Measurements from ENCODE around the gene OLFM3.

Gene OLFM3

GRCh38 chr1:101873672-101874071 is 123.1 kb downstream of the OLFM3 start:
- Histone ChIP-seq H3K4me2 (ENCODE audit: low read depth, low read length, poor library complexity, severe bottlenecking) (no peak overlapping the region), H3K27ac (ENCODE audit: low read depth, low read length) (no peak overlapping the region), H3K9me2 (replicated peaks; ENCODE audit: insufficient read depth, low read length) (no peaks in the 10 kb centered on the region), H4K20me1 (ENCODE audit: low read depth, low read length) (no peaks in the 10 kb centered on the region), H2AFZ (ENCODE audit: low read depth, low read length, severe bottlenecking) (no peak overlapping the region), H3K9ac (ENCODE audit: low read length) (no peak overlapping the region), H3K36me3 (ENCODE audit: low read length) (no peaks in the 10 kb centered on the region), H3K4me3 (ENCODE audit: insufficient read depth, low read length, poor library complexity, severe bottlenecking) (no peak overlapping the region), H3K9me3 (ENCODE audit: insufficient read depth, low read length) (no peaks in the 10 kb centered on the region), H3F3A (ENCODE audit: insufficient read depth) (no peaks in the 10 kb centered on the region), H3K79me2 (ENCODE audit: insufficient read depth, low read length) (no peaks in the 10 kb centered on the region), H3K27me3 (ENCODE audit: low read length) (no peaks in the 10 kb centered on the region)
- no peak for TF ChIP-seq EZH2phosphoT487 (conservative IDR thresholded peaks at IDR 0.05; ENCODE audit: low read length)

- no peaks in the 10 kb centered on the region for H3K36me3 ChIP-seq (ENCODE audit: low read length)
- H3F3A ChIP-seq (ENCODE audit: insufficient read depth) = no peaks in the 10 kb centered on the region
- no peak overlapping the region for H3K4me2 ChIP-seq (ENCODE audit: low read depth, low read length, poor library complexity, severe bottlenecking)
- H3K79me2 ChIP-seq (ENCODE audit: insufficient read depth, low read length) = no peaks in the 10 kb centered on the region
- H2AFZ ChIP-seq (ENCODE audit: low read depth, low read length, severe bottlenecking) = no peak overlapping the region
- no peaks in the 10 kb centered on the region for H3K27me3 ChIP-seq (ENCODE audit: low read length)
- no peaks in the 10 kb centered on the region for H4K20me1 ChIP-seq (ENCODE audit: low read depth, low read length)
- no peak overlapping the region for H3K27ac ChIP-seq (ENCODE audit: low read depth, low read length)
- H3K9me2 ChIP-seq (replicated peaks; ENCODE audit: insufficient read depth, low read length) = no peaks in the 10 kb centered on the region
- TF ChIP-seq EZH2phosphoT487 (conservative IDR thresholded peaks at IDR 0.05; ENCODE audit: low read length) (no peak), CTCF (IDR thresholded peaks at IDR 0.05; ENCODE audit: insufficient read depth, low read length, poor library complexity, severe bottlenecking) (no peak)
- H3K4me3 ChIP-seq (ENCODE audit: insufficient read depth, low read length, poor library complexity, severe bottlenecking) = no peak overlapping the region
- H3K9me3 ChIP-seq (ENCODE audit: insufficient read depth, low read length) = no peaks in the 10 kb centered on the region
- no peak overlapping the region for H3K9ac ChIP-seq (ENCODE audit: low read length)
Observed at GRCh38 chr1:101859941-101860340, 136.8 kb downstream of the OLFM3 start.

GRCh38 chr1:101854271-101854670 is 142.5 kb downstream of the OLFM3 start:
- Histone ChIP-seq H3F3A (ENCODE audit: insufficient read depth) (no peaks in the 10 kb centered on the region), H2AFZ (ENCODE audit: low read depth, low read length, severe bottlenecking) (no peak overlapping the region), H3K4me3 (ENCODE audit: insufficient read depth, low read length, poor library complexity, severe bottlenecking) (no peak overlapping the region), H3K36me3 (ENCODE audit: low read length) (no peaks in the 10 kb centered on the region), H3K9ac (ENCODE audit: low read length) (no peak overlapping the region), H3K79me2 (ENCODE audit: insufficient read depth, low read length) (no peaks in the 10 kb centered on the region), H3K9me3 (ENCODE audit: insufficient read depth, low read length) (no peaks in the 10 kb centered on the region), H3K27ac (ENCODE audit: low read depth, low read length) (no peak overlapping the region), H3K9me2 (replicated peaks; ENCODE audit: insufficient read depth, low read length) (no peaks in the 10 kb centered on the region), H4K20me1 (ENCODE audit: low read depth, low read length) (no peaks in the 10 kb centered on the region), H3K4me2 (ENCODE audit: low read depth, low read length, poor library complexity, severe bottlenecking) (no peak overlapping the region), H3K27me3 (ENCODE audit: low read length) (no peaks in the 10 kb centered on the region)
- TF ChIP-seq CTCF (IDR thresholded peaks at IDR 0.05; ENCODE audit: insufficient read depth, low read length, poor library complexity, severe bottlenecking) (no peak), EZH2phosphoT487 (conservative IDR thresholded peaks at IDR 0.05; ENCODE audit: low read length) (no peak)

DNA sequence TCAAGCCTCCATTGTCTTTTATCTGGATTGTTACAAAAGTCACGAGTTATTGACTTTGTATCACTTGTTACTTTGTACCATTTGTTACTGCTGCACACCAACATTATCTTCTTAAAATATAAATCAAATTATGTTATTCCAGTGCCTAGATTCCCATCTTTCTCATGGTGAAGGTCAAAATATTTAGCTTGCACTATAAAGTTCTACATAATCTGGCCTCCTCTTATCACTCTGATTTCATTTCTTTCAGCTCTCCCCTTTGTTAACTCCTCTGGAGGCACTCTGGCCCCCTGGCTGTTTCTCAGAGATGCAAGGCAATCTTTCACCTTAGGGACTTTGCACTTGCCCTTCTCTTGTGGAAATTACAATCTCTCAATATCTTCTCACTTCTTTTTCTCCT is 143.8 kb downstream of the OLFM3 start:
- H2AFZ ChIP-seq (ENCODE audit: low read depth, low read length, severe bottlenecking) = no peak overlapping the region
- H3K9me3 ChIP-seq (ENCODE audit: insufficient read depth, low read length) = no peaks in the 10 kb centered on the region
- TF ChIP-seq CTCF (IDR thresholded peaks at IDR 0.05; ENCODE audit: insufficient read depth, low read length, poor library complexity, severe bottlenecking) (no peak), EZH2phosphoT487 (conservative IDR thresholded peaks at IDR 0.05; ENCODE audit: low read length) (no peak)
- no peaks in the 10 kb centered on the region for H3F3A ChIP-seq (ENCODE audit: insufficient read depth)
- no peaks in the 10 kb centered on the region for H3K36me3 ChIP-seq (ENCODE audit: low read length)
- H3K27ac ChIP-seq (ENCODE audit: low read depth, low read length) = no peak overlapping the region
- no peak overlapping the region for H3K4me2 ChIP-seq (ENCODE audit: low read depth, low read length, poor library complexity, severe bottlenecking)
- H3K79me2 ChIP-seq (ENCODE audit: insufficient read depth, low read length) = no peaks in the 10 kb centered on the region
- no peak overlapping the region for H3K4me3 ChIP-seq (ENCODE audit: insufficient read depth, low read length, poor library complexity, severe bottlenecking)
- no peaks in the 10 kb centered on the region for H3K9me2 ChIP-seq (replicated peaks; ENCODE audit: insufficient read depth, low read length)
- no peak overlapping the region for H3K9ac ChIP-seq (ENCODE audit: low read length)
- no peaks in the 10 kb centered on the region for H3K27me3 ChIP-seq (ENCODE audit: low read length)
- no peaks in the 10 kb centered on the region for H4K20me1 ChIP-seq (ENCODE audit: low read depth, low read length)

All from SU-DHL-6 (cell line).